Liver (tissue), 9 donors: Measurements from ENCODE around the gene INPP5B. TPM values are rescaled to one million over a fixed set of nuclear protein-coding genes. Genes with fewer than 3 reads are reported as not detected.

Experiments used
- DNase-seq: peaks from one replicate; pipeline ENCODE4 v3.0.0-alpha.2; 2017; ENCODE audit warnings: low spot score
- H3K27ac ChIP-seq, 2 donors: one replicate each; pipeline ENCODE4 v1.7.0; 2013; ENCODE audit warnings: inconsistent platforms in 2 of 2, low read length in 2 of 2, control low read depth in 1 of 2, low read depth in 1 of 2, mild to moderate bottlenecking in 1 of 2
- H3K27me3 ChIP-seq, 4 donors: one replicate each; pipeline versions ENCODE4 v1.6.1 to v1.7.0; 2013; ENCODE audit warnings: low read length in 3 of 4, inconsistent platforms in 1 of 4, mild to moderate bottlenecking in 1 of 4, moderate library complexity in 1 of 4; ENCODE audit not compliant: control insufficient read depth in 4 of 4, insufficient read depth in 4 of 4
- H3K36me3 ChIP-seq, 4 donors: one replicate each; pipeline versions ENCODE4 v1.6.1 to v1.7.0; 2013; ENCODE audit warnings: low read length in 3 of 4, mild to moderate bottlenecking in 3 of 4, low read depth in 1 of 4, moderate library complexity in 1 of 4; ENCODE audit not compliant: control insufficient read depth in 4 of 4, insufficient read depth in 3 of 4
- H3K4me1 ChIP-seq, 4 donors: one replicate each; pipeline versions ENCODE4 v1.6.1 to v1.7.0; 2013; ENCODE audit warnings: low read length in 3 of 4, mild to moderate bottlenecking in 3 of 4, moderate library complexity in 1 of 4; ENCODE audit not compliant: control insufficient read depth in 4 of 4, insufficient read depth in 4 of 4
- H3K4me3 ChIP-seq, 3 donors: one replicate each; pipeline versions ENCODE4 v1.6.1 to v1.7.0; 2013; ENCODE audit warnings: low read length in 3 of 3, control low read depth in 1 of 3, low read depth in 1 of 3, mild to moderate bottlenecking in 1 of 3
- H3K9ac ChIP-seq, 2 donors: one replicate each; pipeline ENCODE4 v1.7.0; 2013; ENCODE audit warnings: low read length in 2 of 2, mild to moderate bottlenecking in 2 of 2, moderate library complexity in 2 of 2, control low read depth in 1 of 2, low read depth in 1 of 2
- H3K9me3 ChIP-seq, 4 donors: one replicate each; pipeline versions ENCODE4 v1.6.1 to v1.7.0; 2013; ENCODE audit warnings: low read length in 3 of 4; ENCODE audit not compliant: control insufficient read depth in 4 of 4
- ATF3 ChIP-seq: IDR thresholded peaks from 2 replicates; pipeline ENCODE4 v1.6.1; 2016; ENCODE audit warnings: antibody characterized with exemption
- CTCF ChIP-seq: fragments of 150-350 bp; IDR thresholded peaks from 2 replicates; pipeline ENCODE4 v1.5.1; 2017; ENCODE audit warnings: improper control_type of control experiment, low read depth, low read length; ENCODE audit not compliant: missing input control
- EGR1 ChIP-seq, 2 donors: IDR thresholded peaks; 2 replicates each; pipeline ENCODE4 v1.6.1; 2016 to 2018; ENCODE audit warnings: antibody characterized with exemption in 2 of 2, low read depth in 2 of 2
- FOXA1 ChIP-seq: IDR thresholded peaks from 2 replicates; pipeline ENCODE4 v1.6.1; 2016; ENCODE audit warnings: antibody characterized with exemption
- FOXA2 ChIP-seq: IDR thresholded peaks from 2 replicates; pipeline ENCODE4 v1.6.1; 2016; ENCODE audit warnings: antibody characterized with exemption
- GABPA ChIP-seq, 2 donors: IDR thresholded peaks in 1 of 2; conservative IDR thresholded peaks in 1 of 2; 2 replicates each; pipeline ENCODE4 v1.6.1; 2016; ENCODE audit warnings: antibody characterized with exemption in 2 of 2, mild to moderate bottlenecking in 1 of 2, moderate library complexity in 1 of 2
- HNF4A ChIP-seq, 2 donors: conservative IDR thresholded peaks; 2 replicates each; pipeline ENCODE4 v1.6.1; 2016; ENCODE audit warnings: antibody characterized with exemption in 2 of 2, mild to moderate bottlenecking in 2 of 2
- HNF4G ChIP-seq: IDR thresholded peaks from 2 replicates; pipeline ENCODE4 v1.6.1; 2016; ENCODE audit warnings: antibody characterized with exemption
- JUND ChIP-seq, 2 donors: IDR thresholded peaks; 2 replicates each; pipeline ENCODE4 v1.6.1; 2016; ENCODE audit warnings: antibody characterized with exemption in 2 of 2
- MAX ChIP-seq: IDR thresholded peaks from 2 replicates; pipeline ENCODE4 v1.6.1; 2016; ENCODE audit warnings: antibody characterized with exemption
- NR2F2 ChIP-seq: IDR thresholded peaks from 2 replicates; pipeline ENCODE4 v1.6.1; 2016; ENCODE audit warnings: antibody characterized with exemption
- RAD21 ChIP-seq, 2 donors: IDR thresholded peaks; 2 replicates each; pipeline ENCODE4 v1.6.1; 2016; ENCODE audit warnings: antibody characterized with exemption in 2 of 2, mild to moderate bottlenecking in 2 of 2
- REST ChIP-seq: IDR thresholded peaks from 2 replicates; pipeline ENCODE4 v1.6.1; 2016; ENCODE audit warnings: antibody characterized with exemption, mild to moderate bottlenecking
- RXRA ChIP-seq, 2 donors: IDR thresholded peaks; 2 replicates each; pipeline ENCODE4 v1.6.1; 2017 to 2018; ENCODE audit warnings: antibody characterized with exemption in 2 of 2, mild to moderate bottlenecking in 1 of 2
- SP1 ChIP-seq: IDR thresholded peaks from 2 replicates; pipeline ENCODE4 v1.6.1; 2018; ENCODE audit warnings: antibody characterized with exemption, mild to moderate bottlenecking
- TAF1 ChIP-seq: conservative IDR thresholded peaks from 2 replicates; pipeline ENCODE4 v1.6.1; 2016; ENCODE audit warnings: antibody characterized with exemption, mild to moderate bottlenecking
- YY1 ChIP-seq: IDR thresholded peaks from 2 replicates; pipeline ENCODE4 v1.6.1; 2016; ENCODE audit warnings: antibody characterized with exemption, mild to moderate bottlenecking
- WGBS: extraction: QIAGEN DNeasy Blood & Tissue Kit; methylation state at CpG from one replicate; pipeline ENCODE4 v1.1.7; 2013; 5-methylcytosine and 5-hydroxymethylcytosine counted together
- polyA plus RNA-seq, 2 donors: library from polyadenylated mRNA; stranded (reverse) in 1 of 2; unstranded in 1 of 2; fragments of 200-250 nt in 1 of 2; fragments of >200 nt in 1 of 2; fragmentation: Nextera tagmentation in 1 of 2; extraction: Ambion mirVana in 1 of 2; gene quantifications; one replicate each; pipeline versions ENCODE4 v1.2.1 to v1.2.3, GENCODE V29; 2013 to 2015
- total RNA-seq, 2 donors: library from RNA; depleted of rRNA; stranded (reverse); fragments of >200 nt; gene quantifications; one replicate each; pipeline ENCODE4 v1.2.3, GENCODE V29; 2014
- TF ChIP-seq, protein P1 (sequence below): IDR thresholded peaks from 2 replicates; pipeline ENCODE4 v1.6.1; 2016; ENCODE audit warnings: antibody characterized with exemption
- donor health status: healthy.
- donor health status: healthy.
- donor health status: healthy.
- donor health status: healthy.
- donor health status: healthy.

The INPP5B gene
- total and polyA plus RNA-seq, 4 donors = 5.0 to 30.9 (median 13.6) TPM

DNA sequence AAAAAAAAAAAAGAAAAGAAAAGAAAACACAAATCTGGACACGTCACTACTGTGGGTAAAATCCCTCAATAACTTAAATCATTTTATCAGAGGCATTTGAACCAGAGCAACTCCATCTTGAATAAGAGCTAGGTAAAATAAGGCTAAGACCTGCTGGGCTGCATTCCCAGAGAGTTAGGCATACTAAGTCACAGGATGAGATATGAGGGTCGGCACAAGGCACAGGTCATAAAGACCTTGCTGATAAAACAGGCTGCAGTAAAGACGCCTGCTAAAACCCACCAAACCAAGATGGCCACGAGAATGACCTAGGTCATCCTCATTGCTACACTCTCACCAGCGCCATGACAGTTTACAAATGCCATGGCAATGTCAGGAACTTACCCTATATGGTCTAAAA, 43.9 kb downstream of the INPP5B start:
- H3K27ac ChIP-seq = no peak overlapping the region
- no peak overlapping the region for H3K9ac ChIP-seq
- no peak for DNase-seq
- no peaks in the 10 kb centered on the region for H3K27me3 ChIP-seq
- no peak for TF ChIP-seq SP1
- TF ChIP-seq FOXA2 = no peak
- no peak for TF ChIP-seq HNF4A (conservative IDR thresholded peaks at IDR 0.05)
- TF ChIP-seq MAX = no peak
- no peak for TF ChIP-seq RAD21 (IDR thresholded peaks at IDR 0.05)
- TF ChIP-seq, protein P1, sequence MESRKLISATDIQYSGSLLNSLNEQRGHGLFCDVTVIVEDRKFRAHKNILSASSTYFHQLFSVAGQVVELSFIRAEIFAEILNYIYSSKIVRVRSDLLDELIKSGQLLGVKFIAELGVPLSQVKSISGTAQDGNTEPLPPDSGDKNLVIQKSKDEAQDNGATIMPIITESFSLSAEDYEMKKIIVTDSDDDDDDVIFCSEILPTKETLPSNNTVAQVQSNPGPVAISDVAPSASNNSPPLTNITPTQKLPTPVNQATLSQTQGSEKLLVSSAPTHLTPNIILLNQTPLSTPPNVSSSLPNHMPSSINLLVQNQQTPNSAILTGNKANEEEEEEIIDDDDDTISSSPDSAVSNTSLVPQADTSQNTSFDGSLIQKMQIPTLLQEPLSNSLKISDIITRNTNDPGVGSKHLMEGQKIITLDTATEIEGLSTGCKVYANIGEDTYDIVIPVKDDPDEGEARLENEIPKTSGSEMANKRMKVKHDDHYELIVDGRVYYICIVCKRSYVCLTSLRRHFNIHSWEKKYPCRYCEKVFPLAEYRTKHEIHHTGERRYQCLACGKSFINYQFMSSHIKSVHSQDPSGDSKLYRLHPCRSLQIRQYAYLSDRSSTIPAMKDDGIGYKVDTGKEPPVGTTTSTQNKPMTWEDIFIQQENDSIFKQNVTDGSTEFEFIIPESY = no peak
- peaks cover 2 to 4% (median 3%) of the 10 kb centered on the region in 4 donors for H3K36me3 ChIP-seq
- 95% methylated on average over 5 of the region's 5 CpGs for WGBS
- H3K4me3 ChIP-seq = no peak overlapping the region
- H3K9me3 ChIP-seq = no peaks in the 10 kb centered on the region
- no peaks in the 10 kb centered on the region for H3K4me1 ChIP-seq

GRCh38 chr1:37901893-37902225, 45.0 kb downstream of the INPP5B start:
- WGBS = 92% methylated on average over 6 of the region's 6 CpGs
- H3K9ac ChIP-seq = no peak overlapping the region
- TF ChIP-seq, protein P1 = no peak
- TF ChIP-seq FOXA2 (no peak), CTCF (no peak), RXRA (IDR thresholded peaks at IDR 0.05) (no peak), GABPA (IDR thresholded peaks at IDR 0.05 in 1 of 2, conservative IDR thresholded peaks at IDR 0.05 in 1 of 2) (no peak), FOXA1 (no peak), HNF4A (conservative IDR thresholded peaks at IDR 0.05) (no peak), EGR1 (IDR thresholded peaks at IDR 0.05; ENCODE audit: low read depth in 2 of 2) (no peak), TAF1 (no peak), NR2F2 (no peak), SP1 (no peak), YY1 (no peak), MAX (no peak), ATF3 (no peak), REST (no peak), JUND (IDR thresholded peaks at IDR 0.05) (no peak), RAD21 (IDR thresholded peaks at IDR 0.05) (no peak), HNF4G (no peak)

More at GRCh38 chr1:37901893-37902225, 45.0 kb downstream of the INPP5B start:
- H3K4me3 ChIP-seq = no peak overlapping the region
- no peaks in the 10 kb centered on the region for H3K9me3 ChIP-seq
- H3K4me1 ChIP-seq = no peaks in the 10 kb centered on the region
- H3K27me3 ChIP-seq = no peaks in the 10 kb centered on the region
- no peak for DNase-seq
- H3K36me3 ChIP-seq = peaks cover 2 to 4% (median 3%) of the 10 kb centered on the region in 4 donors
- no peak overlapping the region for H3K27ac ChIP-seq
